ENCODE measurements around the gene GFOD2.

GRCh38 chr16:67674851-67675578 is 44.1 kb downstream of the GFOD2 start:
- TF ChIP-seq CTCF (IDR thresholded peaks at IDR 0.05; ENCODE audit: low read depth, low read length), result no peak
- TF ChIP-seq EZH2phosphoT487 (IDR thresholded peaks at IDR 0.05; ENCODE audit: low read depth), result no peak

Data from OCI-LY3 (cell line).